Muscle layer of duodenum (tissue), 2 donors: ENCODE results near the gene SCNN1B.

Experiments
- H3K27ac ChIP-seq: one replicate; pipeline ENCODE4 v1.7.0; 2013; ENCODE audit warnings: mild to moderate bottlenecking, low read length
- H3K27me3 ChIP-seq: one replicate; pipeline ENCODE4 v1.7.0; 2013; ENCODE audit warnings: low read depth, mild to moderate bottlenecking, control low read depth, low read length
- H3K36me3 ChIP-seq, 2 donors: one replicate each; pipeline ENCODE4 v1.7.0; 2013; ENCODE audit warnings: low read length in 2 of 2, control low read depth in 1 of 2, mild to moderate bottlenecking in 1 of 2; ENCODE audit not compliant: insufficient read depth in 2 of 2, control insufficient read depth in 1 of 2
- H3K4me1 ChIP-seq, 2 donors: one replicate each; pipeline ENCODE4 v1.7.0; 2013; ENCODE audit warnings: low read length in 2 of 2, mild to moderate bottlenecking in 2 of 2, control low read depth in 1 of 2, moderate library complexity in 1 of 2; ENCODE audit not compliant: insufficient read depth in 2 of 2, control insufficient read depth in 1 of 2
- H3K4me3 ChIP-seq, 2 donors: one replicate each; pipeline ENCODE4 v1.7.0; 2013; ENCODE audit warnings: low read length in 2 of 2, low read depth in 1 of 2, mild to moderate bottlenecking in 1 of 2
- H3K9me3 ChIP-seq, 2 donors: one replicate each; pipeline ENCODE4 v1.7.0; 2013; ENCODE audit warnings: low read length in 2 of 2, control low read depth in 1 of 2, mild to moderate bottlenecking in 1 of 2; ENCODE audit not compliant: control insufficient read depth in 1 of 2
- donor health status: healthy.

Gene SCNN1B

GRCh38 chr16:23270654-23271053 lies 31.4 kb upstream of the SCNN1B start:
- no peaks in the 10 kb centered on the region for H3K4me1 ChIP-seq
- H3K9me3 ChIP-seq: peaks cover 0 to 4% of the 10 kb centered on the region in 2 donors
- H3K27ac ChIP-seq: no peak overlapping the region
- no peaks in the 10 kb centered on the region for H3K27me3 ChIP-seq
- H3K36me3 ChIP-seq: no peaks in the 10 kb centered on the region
- no peak overlapping the region for H3K4me3 ChIP-seq

GRCh38 chr16:23274968-23275367 lies 27.1 kb upstream of the SCNN1B start:
- Histone ChIP-seq H3K9me3 (peaks cover 0 to 4% of the 10 kb centered on the region in 2 donors), H3K27me3 (no peaks in the 10 kb centered on the region), H3K36me3 (no peaks in the 10 kb centered on the region), H3K4me1 (peaks cover 0 to 3% of the 10 kb centered on the region in 2 donors), H3K4me3 (no peak overlapping the region), H3K27ac (no peak overlapping the region)

GRCh38 chr16:23276821-23277220 lies 25.3 kb upstream of the SCNN1B start:
- no peak overlapping the region for H3K27ac ChIP-seq
- H3K36me3 ChIP-seq: no peaks in the 10 kb centered on the region
- H3K4me1 ChIP-seq: peaks cover 0 to 3% of the 10 kb centered on the region in 2 donors

GRCh38 chr16:23278031-23278430 lies 24.1 kb upstream of the SCNN1B start:
- Histone ChIP-seq H3K9me3 (peaks cover 0 to 4% of the 10 kb centered on the region in 2 donors), H3K27ac (no peak overlapping the region), H3K36me3 (no peaks in the 10 kb centered on the region), H3K27me3 (no peaks in the 10 kb centered on the region), H3K4me1 (peaks cover 0 to 3% of the 10 kb centered on the region in 2 donors), H3K4me3 (no peak overlapping the region)

More at GRCh38 chr16:23276821-23277220, 25.3 kb upstream of the SCNN1B start:
- Histone ChIP-seq H3K27me3 (no peaks in the 10 kb centered on the region), H3K4me3 (no peak overlapping the region), H3K9me3 (peaks cover 0 to 4% of the 10 kb centered on the region in 2 donors)

- Histone ChIP-seq H3K27ac (no peak overlapping the region), H3K4me3 (no peak overlapping the region), H3K4me1 (peaks cover 0 to 3% of the 10 kb centered on the region in 2 donors), H3K36me3 (no peaks in the 10 kb centered on the region), H3K27me3 (no peaks in the 10 kb centered on the region), H3K9me3 (peaks cover 0 to 4% of the 10 kb centered on the region in 2 donors)
Measured at GRCh38 chr16:23279721-23280153, 22.4 kb upstream of the SCNN1B start.

GRCh38 chr16:23280483-23280967 lies 21.6 kb upstream of the SCNN1B start:
- Histone ChIP-seq H3K27ac (no peak overlapping the region), H3K4me3 (no peak overlapping the region), H3K9me3 (no peaks in the 10 kb centered on the region), H3K36me3 (no peaks in the 10 kb centered on the region), H3K4me1 (peaks cover 0 to 3% of the 10 kb centered on the region in 2 donors), H3K27me3 (no peaks in the 10 kb centered on the region)

GRCh38 chr16:23282568-23282967 lies 19.5 kb upstream of the SCNN1B start:
- H3K4me1 ChIP-seq: peaks cover 0 to 3% of the 10 kb centered on the region in 2 donors
- H3K27ac ChIP-seq: no peak overlapping the region
- no peaks in the 10 kb centered on the region for H3K36me3 ChIP-seq
- no peak overlapping the region for H3K4me3 ChIP-seq
- H3K27me3 ChIP-seq: no peaks in the 10 kb centered on the region
- no peaks in the 10 kb centered on the region for H3K9me3 ChIP-seq

GRCh38 chr16:23283571-23283970 lies 18.5 kb upstream of the SCNN1B start:
- Histone ChIP-seq H3K4me1 (peaks cover 0 to 3% of the 10 kb centered on the region in 2 donors), H3K27ac (no peak overlapping the region), H3K4me3 (no peak overlapping the region)

GRCh38 chr16:23284584-23284983 lies 17.5 kb upstream of the SCNN1B start:
- Histone ChIP-seq H3K27ac (no peak overlapping the region), H3K36me3 (no peaks in the 10 kb centered on the region), H3K27me3 (no peaks in the 10 kb centered on the region), H3K9me3 (no peaks in the 10 kb centered on the region), H3K4me1 (peaks cover 0 to 3% of the 10 kb centered on the region in 2 donors), H3K4me3 (no peak overlapping the region)

More at GRCh38 chr16:23283571-23283970, 18.5 kb upstream of the SCNN1B start:
- H3K27me3 ChIP-seq: no peaks in the 10 kb centered on the region
- no peaks in the 10 kb centered on the region for H3K36me3 ChIP-seq
- H3K9me3 ChIP-seq: no peaks in the 10 kb centered on the region

- H3K9me3 ChIP-seq: no peaks in the 10 kb centered on the region
- H3K4me3 ChIP-seq: no peak overlapping the region
- no peak overlapping the region for H3K27ac ChIP-seq
- H3K4me1 ChIP-seq: no peaks in the 10 kb centered on the region
- no peaks in the 10 kb centered on the region for H3K36me3 ChIP-seq
- no peaks in the 10 kb centered on the region for H3K27me3 ChIP-seq
Measured at GRCh38 chr16:23286131-23286532, 16.0 kb upstream of the SCNN1B start.

GRCh38 chr16:23288209-23288608 lies 13.9 kb upstream of the SCNN1B start:
- H3K27ac ChIP-seq: no peak overlapping the region
- H3K36me3 ChIP-seq: no peaks in the 10 kb centered on the region
- H3K9me3 ChIP-seq: no peaks in the 10 kb centered on the region
- no peaks in the 10 kb centered on the region for H3K4me1 ChIP-seq
- H3K27me3 ChIP-seq: no peaks in the 10 kb centered on the region
- H3K4me3 ChIP-seq: no peak overlapping the region
